Activated T-helper 2 cell treated with anti-CD3 and anti-CD28 coated beads, Interferon-gamma antibody, Interleukin-2, Interleukin-4, amounts not matched to agents 10 μg/mL and 5 μg/mL and 100 μg/mL, durations not matched to agents 14 hours and 24 hours and 36 hours (primary cell): ENCODE results near the gene WWC2. TPM values are rescaled to one million over a fixed set of nuclear protein-coding genes. Genes with fewer than 3 reads are reported as not detected.

Source experiments
- DNase-seq: peaks from one replicate; pipeline ENCODE4 v3.0.0; 2021; ENCODE audit warnings: low spot score
- H3K27ac Mint-ChIP-seq: one replicate; pipeline ENCODE4 v1.8.0; 2021; ENCODE audit warnings: mixed read lengths
- H3K27me3 Mint-ChIP-seq: one replicate; pipeline ENCODE4 v1.8.0; 2021; ENCODE audit warnings: low read depth, mixed read lengths
- H3K36me3 Mint-ChIP-seq: one replicate; pipeline ENCODE4 v1.8.0; 2021; ENCODE audit warnings: low read depth, mixed read lengths
- H3K4me1 Mint-ChIP-seq: one replicate; pipeline ENCODE4 v1.8.0; 2021; ENCODE audit warnings: low read depth, mixed read lengths
- H3K4me3 Mint-ChIP-seq: one replicate; pipeline ENCODE4 v1.8.0; 2021; ENCODE audit warnings: low read depth, mild to moderate bottlenecking, moderate library complexity, mixed read lengths
- H3K9me3 Mint-ChIP-seq: one replicate; pipeline ENCODE4 v1.8.0; 2021; ENCODE audit warnings: mixed read lengths
- intact Hi-C: fragments of 100-400 bp; cut with micrococcal nuclease; formaldehyde crosslinking; loops from one replicate; pipeline ENCODE4 v1.15.1; 2023
- total RNA-seq: library from RNA; stranded (reverse); gene quantifications from 2 replicates; pipeline ENCODE4 v1.2.3, GENCODE V29; 2022

The WWC2 gene
- total RNA-seq, 1 donor from 2014 or later: 0.50 TPM

DNA sequence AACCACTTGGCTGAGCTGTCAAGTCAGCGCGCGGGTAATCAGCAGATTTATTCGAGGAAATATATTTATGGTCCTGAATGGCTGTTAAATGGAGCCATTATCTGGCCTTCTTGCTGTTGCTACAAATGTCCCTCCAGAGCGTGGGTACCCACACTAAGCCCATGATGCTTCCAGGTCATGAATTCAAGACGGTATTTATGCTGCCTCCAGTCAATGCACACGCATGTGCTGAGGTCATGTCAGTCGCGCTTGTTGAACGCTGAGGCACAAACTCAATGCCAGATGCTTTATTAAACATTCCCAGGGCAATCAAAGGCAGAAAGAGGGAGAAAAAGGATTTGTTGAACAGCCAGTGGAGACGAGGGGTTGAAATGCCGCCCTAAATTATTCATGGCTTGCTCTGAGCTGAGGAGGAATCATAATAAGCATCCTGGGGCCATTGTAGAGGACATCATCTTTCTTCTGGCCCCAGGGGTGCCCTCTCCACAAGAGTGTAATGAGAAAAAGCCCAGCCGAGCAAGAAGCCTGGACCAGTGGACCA, 259.2 kb downstream of the WWC2 start:
- intact Hi-C loops: no loop called here
- DNase-seq: no peak
- H3K4me1 Mint-ChIP-seq: no peaks in the 10 kb centered on the region
- H3K4me3 Mint-ChIP-seq: no peak overlapping the region
- no peaks in the 10 kb centered on the region for H3K27me3 Mint-ChIP-seq
- no peaks in the 10 kb centered on the region for H3K36me3 Mint-ChIP-seq
- H3K9me3 Mint-ChIP-seq: no peaks in the 10 kb centered on the region
- no peak overlapping the region for H3K27ac Mint-ChIP-seq

DNA sequence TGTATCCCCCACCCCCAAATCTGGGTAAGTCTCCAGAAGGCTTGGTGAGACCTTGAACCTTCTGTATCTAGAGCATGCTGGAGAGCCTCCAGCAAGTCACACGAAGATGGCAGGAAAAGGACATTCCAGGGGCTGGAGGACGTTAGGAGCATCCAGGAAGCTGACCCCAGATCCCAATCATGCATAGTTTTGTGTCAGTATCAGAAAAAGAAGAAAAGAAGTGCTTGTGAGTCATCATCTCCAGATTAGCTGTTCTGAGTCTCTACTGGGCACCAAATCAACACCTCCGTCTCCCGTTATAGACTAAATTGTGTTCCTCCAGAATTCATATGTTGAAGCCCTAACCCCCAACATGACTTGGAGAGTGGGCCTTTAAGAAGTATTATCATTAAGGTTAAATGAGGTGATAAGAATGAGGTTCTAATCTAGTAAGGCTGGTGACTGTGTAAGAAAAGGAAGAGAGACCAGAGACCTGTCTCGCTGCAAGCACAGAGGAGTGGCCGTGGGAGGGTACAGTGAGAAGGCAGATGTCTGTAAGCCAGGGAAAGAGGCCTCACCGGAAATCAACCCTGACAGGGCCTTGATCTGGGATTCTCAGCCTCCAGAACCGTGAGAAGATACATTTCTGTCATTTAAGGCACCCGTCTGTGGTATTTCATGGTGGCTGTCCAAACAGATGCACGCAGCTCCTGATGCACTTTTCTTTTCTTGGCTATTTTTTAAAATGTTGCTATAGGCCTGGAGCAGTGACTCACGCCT, 261.3 kb downstream of the WWC2 start:
- H3K4me3 Mint-ChIP-seq: no peak overlapping the region
- no peaks in the 10 kb centered on the region for H3K27me3 Mint-ChIP-seq
- H3K9me3 Mint-ChIP-seq: no peaks in the 10 kb centered on the region
- no peaks in the 10 kb centered on the region for H3K36me3 Mint-ChIP-seq
- H3K4me1 Mint-ChIP-seq: no peaks in the 10 kb centered on the region
- no peak for DNase-seq
- intact Hi-C loops: no loop called here
- H3K27ac Mint-ChIP-seq: no peak overlapping the region

DNA sequence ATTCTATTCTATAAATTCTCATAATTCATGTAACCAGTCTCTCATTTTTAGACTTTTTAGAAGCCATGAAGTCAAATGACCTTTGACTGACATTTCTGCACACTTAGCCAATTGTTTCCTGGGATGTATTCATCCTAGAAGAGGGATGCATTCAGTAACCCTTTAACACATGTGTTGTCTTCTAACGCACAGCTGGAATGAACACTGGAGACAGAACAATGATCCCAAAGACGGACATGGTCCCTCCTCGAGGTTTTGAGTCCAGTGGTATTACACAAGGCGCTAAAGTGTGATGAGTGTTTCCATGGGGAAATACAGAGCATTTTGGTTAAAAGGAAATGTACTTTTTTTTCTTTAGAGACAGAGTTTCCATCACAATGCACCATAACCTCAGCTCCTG, 263.0 kb downstream of the WWC2 start:
- H3K4me1 Mint-ChIP-seq: no peaks in the 10 kb centered on the region
- no peak overlapping the region for H3K4me3 Mint-ChIP-seq
- no peak for DNase-seq
- H3K27me3 Mint-ChIP-seq: no peaks in the 10 kb centered on the region
- H3K9me3 Mint-ChIP-seq: no peaks in the 10 kb centered on the region
- H3K27ac Mint-ChIP-seq: no peak overlapping the region
- intact Hi-C loops: no loop called here
- no peaks in the 10 kb centered on the region for H3K36me3 Mint-ChIP-seq

DNA sequence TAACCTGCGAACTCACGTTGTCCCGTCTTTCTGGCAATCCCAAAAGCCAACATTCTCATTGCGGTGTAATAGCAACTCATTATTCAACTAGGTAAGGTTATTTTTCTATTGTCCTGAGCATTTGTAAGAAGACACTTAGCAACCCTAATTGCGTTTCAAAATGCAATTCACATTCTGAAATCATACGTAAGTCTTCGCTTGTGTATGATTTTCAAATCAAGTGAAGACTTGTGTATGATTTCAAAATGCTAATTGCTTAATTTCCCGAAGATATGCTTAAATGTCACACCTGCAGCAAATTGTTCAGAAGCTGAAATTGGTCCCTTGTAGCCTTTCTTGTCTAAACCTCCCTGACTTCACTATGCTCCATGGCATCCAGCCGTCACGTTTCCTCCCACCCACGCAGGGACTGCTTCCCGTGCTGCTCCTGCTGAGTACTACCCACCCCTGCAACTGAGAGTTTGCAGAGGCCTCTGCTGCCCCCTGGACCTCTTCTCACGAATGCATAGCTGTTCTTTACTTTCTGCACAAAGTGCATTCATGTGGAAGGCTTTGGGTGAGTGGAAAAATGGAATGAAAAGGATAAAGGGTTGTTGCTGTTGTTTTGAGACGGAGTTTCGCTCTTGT, 264.0 kb downstream of the WWC2 start:
- Mint-ChIP-seq H3K4me3 (no peak overlapping the region), H3K27ac (no peak overlapping the region), H3K9me3 (no peaks in the 10 kb centered on the region), H3K36me3 (no peaks in the 10 kb centered on the region), H3K27me3 (no peaks in the 10 kb centered on the region), H3K4me1 (no peaks in the 10 kb centered on the region)
- intact Hi-C loops: no loop called here
- no peak for DNase-seq

DNA sequence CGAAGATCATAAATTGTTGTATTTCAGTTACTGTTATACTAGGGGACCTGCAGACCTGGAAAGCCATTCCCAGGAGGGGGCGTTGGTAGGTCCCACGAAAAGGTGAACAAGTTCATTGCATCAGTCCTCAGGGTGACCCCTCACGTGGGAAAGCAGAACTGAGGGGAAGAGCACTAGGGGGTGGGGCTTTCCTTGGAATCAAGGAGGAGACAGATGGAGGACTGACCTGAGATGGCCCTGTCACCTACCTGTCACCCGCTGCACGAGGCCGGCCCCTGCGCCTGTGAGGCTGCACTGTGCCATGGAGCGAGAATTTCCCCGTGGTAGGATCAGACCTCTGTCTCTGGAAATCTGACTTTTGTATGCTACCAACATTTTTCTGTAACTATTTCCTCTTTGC, 265.0 kb downstream of the WWC2 start:
- no peak for DNase-seq
- H3K4me1 Mint-ChIP-seq: no peaks in the 10 kb centered on the region
- H3K36me3 Mint-ChIP-seq: no peaks in the 10 kb centered on the region
- H3K9me3 Mint-ChIP-seq: no peaks in the 10 kb centered on the region
- H3K4me3 Mint-ChIP-seq: no peak overlapping the region
- intact Hi-C loops: no loop called here
- no peaks in the 10 kb centered on the region for H3K27me3 Mint-ChIP-seq
- H3K27ac Mint-ChIP-seq: no peak overlapping the region

DNA sequence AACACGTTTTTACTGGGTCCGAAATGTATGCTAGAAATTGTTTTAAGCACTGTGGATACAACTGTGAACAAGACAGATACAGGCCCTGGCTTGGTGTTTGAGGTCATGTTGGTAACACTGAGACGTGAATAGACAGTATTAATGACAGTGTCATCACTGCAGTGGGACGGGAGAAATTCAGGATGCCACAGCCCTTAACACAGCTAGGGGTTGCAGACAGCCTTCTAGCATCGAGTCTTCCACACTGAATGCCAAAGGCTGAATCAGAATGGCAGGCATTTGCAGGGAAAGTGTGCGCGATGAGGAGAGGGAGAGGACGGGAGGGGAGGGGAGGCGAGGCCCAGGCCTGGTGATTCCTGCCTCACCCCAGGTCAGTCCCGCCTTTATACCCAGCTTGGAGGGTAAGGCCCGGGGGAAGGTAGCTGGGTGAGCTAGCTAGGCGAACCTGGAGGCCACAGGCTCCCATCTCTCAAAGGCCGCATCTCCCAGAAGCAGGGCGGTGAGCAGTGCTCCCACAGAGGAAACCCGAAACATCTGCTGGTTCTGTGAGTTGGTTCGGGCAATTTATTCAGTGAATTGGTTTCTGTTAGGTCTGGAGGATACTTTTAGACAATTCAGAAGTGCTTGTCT, 267.3 kb downstream of the WWC2 start:
- intact Hi-C loops: no loop called here
- no peaks in the 10 kb centered on the region for H3K36me3 Mint-ChIP-seq
- H3K27me3 Mint-ChIP-seq: no peaks in the 10 kb centered on the region
- H3K9me3 Mint-ChIP-seq: no peaks in the 10 kb centered on the region
- no peak overlapping the region for H3K27ac Mint-ChIP-seq
- no peaks in the 10 kb centered on the region for H3K4me1 Mint-ChIP-seq
- no peak for DNase-seq
- no peak overlapping the region for H3K4me3 Mint-ChIP-seq

DNA sequence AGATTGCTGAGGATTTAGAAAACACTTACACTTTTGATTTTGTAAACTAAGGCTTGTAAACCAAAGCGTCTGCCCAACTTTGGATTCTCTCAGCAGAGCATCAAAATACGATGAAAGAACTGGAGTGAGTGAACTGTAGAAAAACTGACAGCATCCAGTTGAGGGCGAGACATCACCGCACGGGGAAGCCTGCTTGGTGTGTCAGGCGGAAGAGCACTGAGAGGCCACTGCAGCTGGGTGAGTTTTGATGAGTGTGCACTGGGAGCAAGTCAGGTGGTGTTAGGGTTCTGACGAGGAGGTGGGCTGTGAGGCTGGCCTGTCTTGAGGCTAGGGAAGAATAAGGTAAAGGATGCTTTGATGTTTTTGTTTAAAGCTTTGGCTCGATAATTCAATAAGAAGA, 270.0 kb downstream of the WWC2 start:
- Mint-ChIP-seq H3K9me3 (peaks cover 5% of the 10 kb centered on the region), H3K4me1 (no peaks in the 10 kb centered on the region), H3K36me3 (no peaks in the 10 kb centered on the region), H3K4me3 (no peak overlapping the region), H3K27me3 (no peaks in the 10 kb centered on the region), H3K27ac (no peak overlapping the region)
- no peak for DNase-seq
- intact Hi-C loops: no loop called here

Other genes with a start within 250 kb of the WWC2 start
- gene DCTD, start 181.9 kb upstream of the WWC2 start, total RNA-seq: 121 and 133 TPM in 2 replicates
- gene CLDN22, start 221.0 kb downstream of the WWC2 start, total RNA-seq: not detected in 2 replicates
- gene CLDN24, start 223.2 kb downstream of the WWC2 start, total RNA-seq: not detected in 2 replicates